H9 (cell line): ENCODE results near the gene PPA1. TPM values are rescaled to one million over a fixed set of nuclear protein-coding genes. Genes with fewer than 3 reads are reported as not detected.

Experiments
- DNase-seq: peaks from one replicate; pipeline ENCODE4 v3.0.0-alpha.2; 2017
- H2AFZ ChIP-seq: one replicate; pipeline ENCODE4 v1.6.1; 2013; ENCODE audit warnings: mild to moderate bottlenecking, low read length, control low read depth, moderate library complexity
- H2AK5ac ChIP-seq: 2 replicates; pipeline ENCODE4 v1.6.1; 2013; ENCODE audit warnings: low read length, control low read depth, mixed read lengths; ENCODE audit not compliant: insufficient read length
- H2BK120ac ChIP-seq: one replicate; pipeline ENCODE4 v1.6.1; 2013; ENCODE audit warnings: low read depth, mild to moderate bottlenecking, low read length, control low read depth, inconsistent platforms; ENCODE audit not compliant: poor library complexity, severe bottlenecking
- H2BK12ac ChIP-seq: 2 replicates; pipeline ENCODE4 v1.6.1; 2013; ENCODE audit warnings: low read length, control low read depth, mixed read lengths, low read depth; ENCODE audit not compliant: insufficient read length
- H2BK15ac ChIP-seq: 2 replicates; pipeline ENCODE4 v1.6.1; 2013; ENCODE audit warnings: low read depth, low read length, control low read depth
- H2BK20ac ChIP-seq: one replicate; pipeline ENCODE4 v1.6.1; 2013; ENCODE audit warnings: low read depth, mild to moderate bottlenecking, low read length, control low read depth, inconsistent platforms; ENCODE audit not compliant: poor library complexity, severe bottlenecking
- H2BK5ac ChIP-seq: 2 replicates; pipeline ENCODE4 v1.6.1; 2013; ENCODE audit warnings: low read length, control low read depth, mixed read lengths; ENCODE audit not compliant: insufficient read length
- H3K14ac ChIP-seq: 2 replicates; pipeline ENCODE4 v1.6.1; 2013; ENCODE audit warnings: low read length, control low read depth; ENCODE audit not compliant: insufficient read depth
- H3K18ac ChIP-seq: 2 replicates; pipeline ENCODE4 v1.6.1; 2013; ENCODE audit warnings: low read depth, mild to moderate bottlenecking, mixed read lengths, low read length, control low read depth; ENCODE audit not compliant: insufficient read length
- H3K23ac ChIP-seq: 2 replicates; pipeline ENCODE4 v1.6.1; 2013; ENCODE audit warnings: low read length, control low read depth, mixed read lengths, low read depth; ENCODE audit not compliant: insufficient read length
- H3K23me2 ChIP-seq: 2 replicates; pipeline ENCODE4 v1.6.1; 2013; ENCODE audit warnings: low read depth, mild to moderate bottlenecking, mixed read lengths, low read length, control low read depth; ENCODE audit not compliant: insufficient read length, poor library complexity, severe bottlenecking
- H3K27ac ChIP-seq: 2 replicates; pipeline ENCODE4 v1.5.1; 2013; ENCODE audit warnings: low read length, control low read depth, mixed read lengths, low read depth; ENCODE audit not compliant: insufficient read length
- H3K27me3 ChIP-seq: 2 replicates; pipeline ENCODE4 v1.6.1; 2013; ENCODE audit warnings: low read length, control low read depth, inconsistent platforms; ENCODE audit not compliant: insufficient read depth
- H3K4ac ChIP-seq: 2 replicates; pipeline ENCODE4 v1.6.1; 2013; ENCODE audit warnings: low read depth, mild to moderate bottlenecking, control low read depth, inconsistent platforms, low read length, moderate library complexity
- H3K4me1 ChIP-seq: 2 replicates; pipeline ENCODE4 v1.6.1; 2013; ENCODE audit warnings: low read length, control low read depth, inconsistent platforms; ENCODE audit not compliant: insufficient read depth
- H3K4me2 ChIP-seq: 2 replicates; pipeline ENCODE4 v1.6.1; 2013; ENCODE audit warnings: low read length, control low read depth, mixed read lengths; ENCODE audit not compliant: insufficient read length, insufficient read depth
- H3K56ac ChIP-seq: 2 replicates; pipeline ENCODE4 v1.6.1; 2013; ENCODE audit warnings: low read depth, mild to moderate bottlenecking, mixed read lengths, low read length, control low read depth; ENCODE audit not compliant: insufficient read length
- H3K79me1 ChIP-seq: 2 replicates; pipeline ENCODE4 v1.6.1; 2013; ENCODE audit warnings: low read depth, mild to moderate bottlenecking, moderate library complexity, low read length, control low read depth, inconsistent platforms; ENCODE audit not compliant: insufficient read depth, poor library complexity, severe bottlenecking
- H3K79me2 ChIP-seq: 2 replicates; pipeline ENCODE4 v1.6.1; 2013; ENCODE audit warnings: low read length, control low read depth, inconsistent platforms; ENCODE audit not compliant: insufficient read depth
- H3K9ac ChIP-seq: 2 replicates; pipeline ENCODE4 v1.6.1; 2013; ENCODE audit warnings: low read length, control low read depth, mixed read lengths; ENCODE audit not compliant: insufficient read length; ENCODE audit errors: extremely low read depth
- H3K9me3 ChIP-seq: one replicate; pipeline ENCODE4 v1.6.1; 2013; ENCODE audit warnings: low read depth, low read length, inconsistent platforms; ENCODE audit not compliant: control insufficient read depth
- H3T11ph ChIP-seq: one replicate; pipeline ENCODE4 v1.6.1; 2013; ENCODE audit warnings: mild to moderate bottlenecking, low read length, control low read depth, inconsistent platforms
- H4K20me1 ChIP-seq: one replicate; pipeline ENCODE4 v1.6.1; 2013; ENCODE audit not compliant: control insufficient read depth, insufficient read length, insufficient read depth
- H4K5ac ChIP-seq: 2 replicates; pipeline ENCODE4 v1.6.1; 2013; ENCODE audit warnings: low read depth, mild to moderate bottlenecking, mixed read lengths, low read length, control low read depth; ENCODE audit not compliant: insufficient read length
- H4K8ac ChIP-seq: replicated peaks from 2 replicates; pipeline ENCODE4 v1.6.1; 2013; ENCODE audit warnings: low read length, control low read depth, mixed read lengths, low read depth; ENCODE audit not compliant: insufficient read length
- H4K91ac ChIP-seq: 2 replicates; pipeline ENCODE4 v1.6.1; 2013; ENCODE audit warnings: low read depth, mild to moderate bottlenecking, moderate library complexity, mixed read lengths, low read length, control low read depth; ENCODE audit not compliant: insufficient read length
- H3K27ac Mint-ChIP-seq, 3 experiments: 2 replicates in 2 of 3; 3 replicates in 1 of 3; pipeline ENCODE4 v1.8.0; 2020 to 2021; ENCODE audit warnings: mixed read lengths in 3 of 3, mild to moderate bottlenecking in 1 of 3, moderate library complexity in 1 of 3
- H3K27me3 Mint-ChIP-seq: 2 replicates; pipeline ENCODE4 v1.8.0; 2021; ENCODE audit warnings: low read depth, mild to moderate bottlenecking, moderate library complexity, mixed read lengths
- H3K36me3 Mint-ChIP-seq, 3 experiments: 2 replicates in 2 of 3; 3 replicates in 1 of 3; pipeline ENCODE4 v1.8.0; 2020 to 2021; ENCODE audit warnings: low read depth in 3 of 3, mixed read lengths in 3 of 3; ENCODE audit not compliant: insufficient read depth in 1 of 3
- H3K4me1 Mint-ChIP-seq, 2 experiments: 2 replicates each; pipeline ENCODE4 v1.8.0; 2020; ENCODE audit warnings: mixed read lengths in 2 of 2
- H3K4me3 Mint-ChIP-seq, 2 experiments: 2 replicates in 1 of 2; 3 replicates in 1 of 2; pipeline ENCODE4 v1.8.0; 2020 to 2021; ENCODE audit warnings: mild to moderate bottlenecking in 2 of 2, mixed read lengths in 2 of 2, moderate library complexity in 1 of 2
- H3K9me3 Mint-ChIP-seq, 2 experiments: 2 replicates in 1 of 2; 3 replicates in 1 of 2; pipeline ENCODE4 v1.8.0; 2020; ENCODE audit warnings: mild to moderate bottlenecking in 2 of 2, mixed read lengths in 2 of 2, moderate library complexity in 1 of 2
- CTCF ChIP-seq: fragments of 200-600 bp; sonication (generic); conservative IDR thresholded peaks from 3 replicates; pipeline ENCODE4 v1.8.0; 2021; ENCODE audit warnings: antibody characterized with exemption, mild to moderate bottlenecking
- WGBS: extraction: QIAGEN DNeasy Blood & Tissue Kit; methylation state at CpG from one replicate; pipeline ENCODE4 v1.1.7; 2013; ENCODE audit warnings: missing lambda C conversion rate, low lambda C conversion rate, mixed read lengths; ENCODE audit not compliant: insufficient read length; ENCODE audit errors: extremely low coverage; 5-methylcytosine and 5-hydroxymethylcytosine counted together
- total RNA-seq: library from RNA; stranded (reverse); gene quantifications from 2 replicates; pipeline ENCODE4 v1.2.1, GENCODE V29; 2021

The PPA1 gene
- total RNA-seq, 1 experiment from 2014 or later = 115 TPM

DNA sequence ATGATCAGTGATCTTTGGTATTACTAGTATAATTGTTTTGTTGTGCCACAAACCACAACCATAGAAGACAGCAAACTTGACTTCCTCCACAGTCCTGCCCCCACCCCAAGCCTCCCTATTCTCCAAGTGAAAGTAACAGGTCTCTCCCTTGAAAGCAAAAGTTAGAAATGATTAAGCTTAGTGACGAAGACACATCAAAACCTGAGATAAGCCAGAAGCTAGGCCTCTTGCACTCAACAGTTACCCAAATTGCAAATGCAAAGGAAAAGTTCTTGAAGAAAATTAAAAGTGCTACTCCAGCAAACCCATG, 70.4 kb downstream of the PPA1 start:
- Mint-ChIP-seq H3K9me3 (no peaks in the 10 kb centered on the region), H3K36me3 (peaks cover 4 to 44% (median 36%) of the 10 kb centered on the region in 3 experiments; a peak in 5 of 7 replicates), H3K4me1 (peaks cover 7 to 14% of the 10 kb centered on the region in 2 experiments), H3K27ac (peak overlapping the region in 2 of 3 experiments; percentile 32 to 91; a peak in 4 of 7 replicates), H3K27me3 (no peaks in the 10 kb centered on the region), H3K4me3 (no peak overlapping the region)
- H3K23ac ChIP-seq = no peak overlapping the region
- H3K4me2 ChIP-seq = no peak overlapping the region
- H4K20me1 ChIP-seq = no peaks in the 10 kb centered on the region
- H3K27me3 ChIP-seq = no peaks in the 10 kb centered on the region
- H3K14ac ChIP-seq = no peak overlapping the region
- TF ChIP-seq CTCF = no peak
- no peak overlapping the region for H2BK20ac ChIP-seq
- H2BK15ac ChIP-seq = no peak overlapping the region
- H2AK5ac ChIP-seq = no peak overlapping the region
- H3K79me1 ChIP-seq = no peaks in the 10 kb centered on the region
- H3T11ph ChIP-seq = no peak overlapping the region
- H3K27ac ChIP-seq = no peak overlapping the region
- H2BK12ac ChIP-seq = no peak overlapping the region
- no peak overlapping the region for H3K9ac ChIP-seq
- no peak overlapping the region for H3K56ac ChIP-seq
- H4K91ac ChIP-seq = no peak overlapping the region
- no peak for DNase-seq
- H3K18ac ChIP-seq = no peak overlapping the region
- no peak overlapping the region for H3K4ac ChIP-seq
- peaks cover 25% of the 10 kb centered on the region; the same call in 1 of the 2 replicates for H3K79me2 ChIP-seq
- no peaks in the 10 kb centered on the region for H3K4me1 ChIP-seq
- H2AFZ ChIP-seq = no peak overlapping the region
- H4K8ac ChIP-seq = no peak overlapping the region
- H2BK120ac ChIP-seq = no peak overlapping the region
- H2BK5ac ChIP-seq = no peak overlapping the region
- no peak overlapping the region for H4K5ac ChIP-seq
- no peaks in the 10 kb centered on the region for H3K9me3 ChIP-seq
- WGBS = no CpG with 5 or more reads among the region's 1 CpG
- H3K23me2 ChIP-seq = no peaks in the 10 kb centered on the region
